Urinary bladder (tissue), 4 donors: Measurements from ENCODE around the gene XPO1. TPM values are rescaled to one million over a fixed set of nuclear protein-coding genes. Genes with fewer than 3 reads are reported as not detected.
"Not testable (repeated sequence)": the region's sequence is repeated elsewhere in the genome, so short reads cannot be mapped to it uniquely, and the experiment has no call there.

Experiments used
- DNase-seq: peaks from one replicate; pipeline ENCODE4 v3.0.0-alpha.2; 2015; ENCODE audit errors: extremely low spot score
- H3K27ac ChIP-seq: one replicate; pipeline ENCODE4 v1.5.1; 2013; ENCODE audit warnings: low read depth, mild to moderate bottlenecking, moderate library complexity
- H3K36me3 ChIP-seq: one replicate; pipeline ENCODE4 v1.6.1; 2013; ENCODE audit warnings: mild to moderate bottlenecking, moderate library complexity; ENCODE audit not compliant: insufficient read depth
- H3K4me1 ChIP-seq: one replicate; pipeline ENCODE4 v1.6.1; 2013; ENCODE audit warnings: mild to moderate bottlenecking, moderate library complexity; ENCODE audit not compliant: insufficient read depth
- H3K4me3 ChIP-seq: one replicate; pipeline ENCODE4 v1.5.1; 2013; ENCODE audit warnings: low read depth, low read length
- WGBS: extraction: QIAGEN DNeasy Blood & Tissue Kit; methylation state at CpG from one replicate; pipeline ENCODE4 v1.1.7; 2013; 5-methylcytosine and 5-hydroxymethylcytosine counted together
- polyA plus RNA-seq: library from polyadenylated mRNA; stranded (reverse); fragments of 200-250 nt; gene quantifications from one replicate; pipeline ENCODE4 v1.2.3, GENCODE V29; 2013
- total RNA-seq: library from RNA; depleted of rRNA; stranded (reverse); fragments of >200 nt; gene quantifications from one replicate; pipeline ENCODE4 v1.2.3, GENCODE V29; 2014
- donor health status: healthy with polysubstance abuse.
- donor health status: healthy.

The XPO1 gene
- total and polyA plus RNA-seq, 2 donors = 67.0 to 550 TPM

DNA sequence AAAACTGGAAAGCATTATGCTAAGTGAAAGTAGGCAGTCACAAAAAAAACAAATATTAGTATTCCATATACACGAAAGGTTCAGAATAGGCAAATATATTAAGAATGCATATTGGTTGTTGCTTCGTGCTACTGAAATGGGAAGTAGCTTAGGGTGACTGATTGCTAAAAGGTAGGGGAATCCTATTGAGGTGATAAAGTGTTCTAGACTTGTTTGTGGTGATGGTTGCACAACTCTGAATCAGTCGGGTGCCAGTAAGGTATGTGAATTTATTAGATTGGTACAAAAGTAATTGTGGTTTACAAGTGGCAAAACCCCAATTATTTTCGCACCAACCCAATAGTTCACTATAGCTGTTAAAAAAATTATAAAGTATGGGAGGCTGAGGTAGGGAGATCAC lies 88.0 kb downstream of the XPO1 start:
- WGBS = 90% methylated on average over 4 of the region's 4 CpGs
- DNase-seq = no peak
- Histone ChIP-seq H3K36me3 (peaks cover 2% of the 10 kb centered on the region), H3K4me3 (no peak overlapping the region), H3K4me1 (no peaks in the 10 kb centered on the region), H3K27ac (no peak overlapping the region)

DNA sequence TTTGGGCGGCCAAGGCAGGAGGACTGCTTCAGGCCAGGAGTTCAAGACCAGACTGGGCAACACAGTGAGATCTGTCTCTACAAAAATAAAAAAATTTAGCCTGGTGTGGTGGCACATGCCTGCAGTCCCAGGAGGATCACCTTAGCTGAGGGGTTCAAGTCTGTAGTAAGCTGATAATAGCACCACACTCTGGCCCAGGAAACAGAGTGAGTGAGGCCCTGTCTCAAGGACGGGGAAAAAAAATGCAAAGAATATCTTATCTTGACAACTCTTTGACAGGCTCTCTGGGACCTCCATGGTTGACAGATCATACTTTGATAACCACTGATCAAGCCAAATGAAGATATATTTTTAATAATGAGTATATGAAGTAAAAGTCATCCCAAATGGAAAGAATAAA lies 89.9 kb downstream of the XPO1 start:
- no peak overlapping the region for H3K27ac ChIP-seq
- no peak overlapping the region for H3K4me3 ChIP-seq
- no peak for DNase-seq
- H3K36me3 ChIP-seq = peaks cover 2% of the 10 kb centered on the region
- 93% methylated on average over 2 of the region's 2 CpGs for WGBS
- no peaks in the 10 kb centered on the region for H3K4me1 ChIP-seq

DNA sequence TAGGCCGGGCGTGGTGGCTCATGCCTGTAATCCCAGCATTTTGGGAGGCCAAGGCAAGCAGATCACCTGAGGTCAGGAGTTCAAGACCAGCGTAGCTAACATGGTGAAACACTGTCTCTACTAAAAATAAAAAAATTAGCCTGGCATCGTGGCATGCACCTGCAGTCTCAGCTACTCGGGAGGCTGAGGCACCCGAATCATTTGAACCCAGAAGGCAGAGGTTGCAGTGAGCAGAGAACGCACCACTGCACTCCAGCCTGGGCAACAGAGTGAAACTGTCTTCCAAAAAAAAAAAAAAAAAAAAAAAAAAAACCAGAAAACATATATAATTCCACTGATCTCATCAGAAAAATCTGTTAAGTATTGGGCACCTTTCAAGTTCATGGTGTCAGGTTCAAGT lies 91.2 kb downstream of the XPO1 start:
- H3K4me1 ChIP-seq, H3K36me3 ChIP-seq, H3K4me3 ChIP-seq, H3K27ac ChIP-seq, DNase-seq: not testable (repeated sequence)
- WGBS = 92% methylated on average over 7 of the region's 7 CpGs

DNA sequence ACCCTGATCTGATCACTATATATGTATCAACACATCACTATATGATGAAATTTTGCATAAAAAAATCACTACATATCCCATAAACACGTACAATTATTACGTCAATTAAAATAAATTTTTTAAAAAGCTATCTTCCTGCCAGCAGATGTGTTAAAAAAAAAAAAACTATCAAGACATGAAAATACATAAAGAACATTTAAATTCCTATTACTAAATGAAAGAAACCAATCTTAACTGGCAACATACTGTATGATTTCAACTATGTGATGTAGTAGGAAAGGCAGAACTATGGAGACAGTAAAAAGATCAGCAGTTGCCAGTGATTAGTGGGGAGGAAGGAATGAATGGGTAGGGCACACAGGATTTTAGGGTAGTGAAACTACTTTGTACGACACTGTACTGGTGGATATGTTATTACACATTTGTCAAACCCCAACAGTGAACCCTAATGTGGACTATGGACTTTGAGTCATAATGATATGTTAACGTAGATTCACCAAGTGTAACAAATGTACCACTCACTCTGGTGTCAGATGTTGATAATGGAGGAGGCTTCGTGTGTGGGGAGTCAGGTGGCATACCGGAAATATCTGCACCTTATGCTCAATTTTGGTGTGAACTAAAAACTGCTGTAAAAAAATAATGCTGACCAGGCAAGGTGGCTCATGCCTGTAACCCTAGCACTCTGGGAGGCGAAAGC lies 94.7 kb downstream of the XPO1 start:
- no peak overlapping the region for H3K4me3 ChIP-seq
- 96% methylated on average over 7 of the region's 7 CpGs for WGBS
- DNase-seq = no peak
- H3K4me1 ChIP-seq = no peaks in the 10 kb centered on the region
- no peak overlapping the region for H3K27ac ChIP-seq
- no peaks in the 10 kb centered on the region for H3K36me3 ChIP-seq

DNA sequence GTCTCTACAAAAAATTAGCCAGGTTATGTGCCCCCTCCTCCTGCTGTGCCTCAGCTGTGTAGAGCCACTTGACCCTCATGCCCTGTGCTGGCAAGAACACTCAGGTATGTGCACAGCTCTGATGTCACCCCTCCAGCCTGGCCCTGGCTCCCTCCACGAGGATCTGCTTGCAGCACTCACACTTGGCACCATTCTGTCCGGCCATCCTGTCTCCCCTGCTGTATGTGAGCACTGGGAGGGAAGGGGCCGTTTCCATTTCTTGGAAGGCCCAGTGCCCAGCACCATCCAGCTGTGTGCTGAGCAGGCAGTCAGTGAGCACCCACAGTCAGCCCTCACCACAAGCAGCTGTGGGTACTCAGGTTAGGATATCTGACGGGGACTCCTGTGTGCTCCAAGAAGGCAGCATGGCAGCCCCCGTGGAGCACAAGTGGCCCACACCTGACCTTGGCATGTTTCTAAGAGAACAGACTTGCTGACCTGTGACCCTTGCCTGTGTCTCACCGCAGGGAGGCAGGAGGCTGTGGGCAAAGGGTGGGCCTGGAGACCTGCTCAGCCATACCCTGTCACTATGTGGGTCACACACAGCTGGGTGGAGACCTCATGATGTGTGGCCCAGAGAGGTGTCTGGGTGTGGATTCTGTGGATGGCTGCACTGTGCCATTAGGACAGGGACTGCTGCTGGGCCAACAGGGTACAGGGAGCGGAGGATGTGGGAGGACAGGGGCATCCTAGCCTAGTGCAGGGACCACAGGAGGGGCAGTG lies 98.7 kb downstream of the XPO1 start:
- H3K4me1 ChIP-seq = peaks cover 1% of the 10 kb centered on the region
- H3K27ac ChIP-seq = no peak overlapping the region
- DNase-seq = no peak
- H3K4me3 ChIP-seq = no peak overlapping the region
- no peaks in the 10 kb centered on the region for H3K36me3 ChIP-seq
- WGBS = 74% methylated on average over 7 of the region's 7 CpGs

DNA sequence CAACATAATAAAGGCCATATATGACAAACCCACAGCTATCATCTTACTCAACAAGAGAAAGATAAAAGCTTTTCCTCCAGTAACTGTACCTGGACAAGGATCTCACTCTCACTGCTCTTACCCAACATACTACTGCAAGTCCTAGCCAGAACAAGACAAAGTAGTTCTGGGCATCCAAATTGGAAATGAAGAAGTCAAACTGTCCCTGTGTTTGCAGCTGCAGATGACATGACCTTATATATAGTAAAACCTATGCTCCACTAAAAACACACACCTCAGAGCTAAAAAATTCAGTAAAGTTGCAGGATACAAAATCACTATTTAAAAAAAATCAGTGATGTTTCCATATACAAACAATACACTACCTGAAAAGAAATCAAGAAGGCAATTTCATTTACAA lies 99.5 kb downstream of the XPO1 start:
- Histone ChIP-seq H3K4me3 (no peak overlapping the region), H3K4me1 (peaks cover 1% of the 10 kb centered on the region), H3K27ac (no peak overlapping the region), H3K36me3 (no peaks in the 10 kb centered on the region)
- no peak for DNase-seq

DNA sequence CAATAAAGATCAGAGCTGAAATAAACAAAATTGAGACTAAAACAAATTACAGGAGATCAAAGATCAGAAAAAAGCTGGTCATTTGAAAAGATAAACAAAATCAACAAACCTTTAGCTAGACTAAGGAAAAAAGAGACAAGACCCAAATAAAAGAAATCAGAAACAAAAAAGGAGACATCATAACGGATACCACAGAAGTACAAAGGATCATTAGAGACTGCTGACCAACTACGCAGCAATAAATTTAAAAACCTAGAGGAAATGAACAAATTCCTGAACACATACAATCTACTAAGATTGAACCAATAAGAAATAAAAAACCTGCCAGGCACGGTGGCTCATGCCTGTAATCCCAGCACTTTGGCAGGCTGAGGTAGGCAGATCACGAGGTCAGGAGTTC lies 101.0 kb downstream of the XPO1 start:
- no peak for DNase-seq
- Histone ChIP-seq H3K4me1 (peaks cover 1% of the 10 kb centered on the region), H3K4me3 (no peak overlapping the region), H3K27ac (no peak overlapping the region), H3K36me3 (no peaks in the 10 kb centered on the region)
- 96% methylated on average over 4 of the region's 4 CpGs for WGBS

DNA sequence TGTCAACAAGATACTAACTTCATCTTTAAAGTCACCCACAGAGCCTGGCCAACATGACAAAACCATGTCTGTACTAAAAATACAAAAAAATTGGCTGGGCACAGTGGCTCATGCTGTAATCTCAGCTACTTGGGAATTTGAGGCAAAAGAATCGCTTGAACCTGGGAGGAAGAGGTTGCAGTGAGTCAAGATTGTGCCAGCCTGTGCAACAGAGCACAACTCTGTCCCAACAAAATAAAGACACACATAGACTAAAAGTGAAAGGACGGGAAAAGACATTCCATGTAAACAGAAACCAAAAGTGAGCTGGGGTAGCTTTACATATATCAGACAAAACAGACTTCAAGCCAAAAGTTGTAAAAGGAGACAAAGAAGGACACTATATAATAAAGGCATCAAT lies 102.1 kb downstream of the XPO1 start:
- Histone ChIP-seq H3K4me1 (peaks cover 1% of the 10 kb centered on the region), H3K27ac (no peak overlapping the region), H3K4me3 (no peak overlapping the region), H3K36me3 (no peaks in the 10 kb centered on the region)
- 82% methylated on average over 2 of the region's 2 CpGs for WGBS
- no peak for DNase-seq

DNA sequence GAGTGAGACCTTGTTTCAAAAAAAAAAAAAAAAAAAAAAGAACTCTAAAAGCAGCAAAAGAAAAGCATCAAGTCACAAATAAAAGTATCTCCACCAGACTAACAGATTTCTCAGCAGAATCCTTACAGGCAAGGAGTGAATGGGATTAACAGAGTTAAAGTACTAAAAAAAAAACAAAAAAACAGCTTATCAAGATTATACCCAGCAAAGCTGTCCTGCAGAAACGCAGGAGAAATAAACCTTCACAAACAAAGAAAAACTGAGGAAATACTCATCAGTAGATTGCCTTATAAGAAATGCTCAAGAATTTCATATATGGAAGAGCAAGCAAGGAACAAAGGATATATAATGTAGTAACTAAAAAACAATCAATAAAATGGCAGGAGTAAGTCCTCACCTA lies 102.9 kb downstream of the XPO1 start:
- no peak overlapping the region for H3K4me3 ChIP-seq

DNA sequence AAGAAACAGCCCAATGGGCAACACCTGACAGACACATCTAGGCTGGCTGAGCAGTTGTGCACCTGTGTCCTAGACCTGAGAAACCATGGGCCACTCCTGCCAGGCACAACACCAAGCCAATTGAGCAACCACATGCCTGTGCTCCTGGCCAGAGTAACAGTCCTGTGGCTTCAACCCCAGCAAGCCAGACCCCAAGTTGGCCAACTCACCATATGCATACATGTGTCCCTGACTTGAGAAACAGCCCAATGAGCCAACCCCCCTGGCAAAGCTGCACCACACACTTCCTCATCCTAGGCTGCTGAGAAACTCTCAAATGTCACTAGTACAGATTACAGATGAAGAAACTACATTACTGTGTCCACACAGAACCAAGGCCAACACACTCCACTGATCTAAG lies 103.8 kb downstream of the XPO1 start:
- peaks cover 1% of the 10 kb centered on the region for H3K4me1 ChIP-seq
- DNase-seq = no peak
- H3K27ac ChIP-seq = no peak overlapping the region
- no peaks in the 10 kb centered on the region for H3K36me3 ChIP-seq
- no peak overlapping the region for H3K4me3 ChIP-seq

More for the DNA sequence above, 102.9 kb downstream of the XPO1 start:
- Histone ChIP-seq H3K27ac (no peak overlapping the region), H3K36me3 (no peaks in the 10 kb centered on the region), H3K4me1 (peaks cover 1% of the 10 kb centered on the region)
- DNase-seq = no peak
- WGBS = 96% methylated on average over 1 of the region's 1 CpG

DNA sequence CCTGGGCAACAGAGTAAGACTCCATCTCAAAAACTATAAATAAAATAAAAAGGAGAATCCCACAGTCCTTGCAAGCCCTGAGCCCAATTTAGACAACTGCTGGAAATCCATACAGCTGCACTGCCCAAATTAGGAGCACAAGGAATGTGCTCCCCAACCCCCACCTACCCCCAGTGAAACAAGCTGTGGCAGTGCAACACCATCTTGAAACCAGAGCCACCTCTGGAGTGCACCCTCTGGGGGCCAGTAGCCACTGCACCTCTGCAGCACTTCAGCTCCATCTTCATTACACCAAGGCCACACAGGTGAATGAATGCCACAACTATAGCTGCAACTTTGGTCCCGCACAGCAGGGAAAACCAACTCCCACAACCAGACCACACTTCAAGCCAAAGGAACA lies 104.5 kb downstream of the XPO1 start:
- H3K4me3 ChIP-seq = no peak overlapping the region
- WGBS = 93% methylated on average over 1 of the region's 1 CpG
- no peak for DNase-seq
- no peaks in the 10 kb centered on the region for H3K36me3 ChIP-seq
- H3K27ac ChIP-seq = no peak overlapping the region
- H3K4me1 ChIP-seq = peaks cover 1% of the 10 kb centered on the region

DNA sequence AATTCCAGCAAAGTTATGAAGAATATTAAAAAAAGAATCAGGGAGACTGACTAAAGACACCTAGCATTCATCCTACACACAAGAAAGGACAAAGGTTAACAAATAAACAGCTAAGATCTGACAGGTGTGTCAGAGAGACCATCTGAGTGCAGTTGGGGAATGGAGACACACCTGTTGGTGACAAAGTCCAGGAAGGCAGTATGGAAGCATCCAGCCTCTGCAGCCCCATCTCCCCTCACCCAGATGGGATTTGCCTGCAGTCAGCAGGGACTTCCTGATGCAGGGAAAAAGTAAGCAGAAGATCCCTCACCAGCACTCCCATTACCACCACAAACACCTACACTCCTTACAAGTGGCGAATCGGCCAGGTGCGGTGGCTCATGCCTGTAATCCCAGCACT lies 105.2 kb downstream of the XPO1 start:
- 96% methylated on average over 3 of the region's 3 CpGs for WGBS
- Histone ChIP-seq H3K4me1 (peaks cover 1% of the 10 kb centered on the region), H3K4me3 (no peak overlapping the region), H3K36me3 (no peaks in the 10 kb centered on the region), H3K27ac (no peak overlapping the region)
- no peak for DNase-seq

DNA sequence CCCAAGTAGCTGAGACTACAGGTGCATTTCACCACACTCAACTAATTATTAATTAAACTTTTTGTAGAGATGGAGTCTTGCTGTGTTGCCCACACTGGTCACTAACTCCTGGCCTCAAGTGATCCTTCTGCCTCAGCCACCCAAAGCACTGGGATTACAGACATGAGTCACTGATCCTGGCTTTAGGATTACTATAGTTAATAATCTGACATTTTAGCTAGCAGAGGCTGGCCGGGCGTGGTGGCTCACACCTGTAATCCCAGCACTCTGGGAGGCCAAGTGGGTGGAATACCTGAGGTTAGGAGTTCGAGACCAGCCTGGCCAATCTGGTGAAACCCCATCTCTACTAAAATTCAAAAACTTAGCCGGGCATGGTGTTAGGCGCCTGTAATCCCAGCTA lies 106.8 kb downstream of the XPO1 start:
- Histone ChIP-seq H3K4me3 (no peak overlapping the region), H3K4me1 (no peaks in the 10 kb centered on the region), H3K36me3 (no peaks in the 10 kb centered on the region), H3K27ac (no peak overlapping the region)
- no peak for DNase-seq
- 97% methylated on average over 5 of the region's 5 CpGs for WGBS
